GM23338 (cell line): ENCODE data around the gene ATPAF1. TPM values are rescaled to one million over a fixed set of nuclear protein-coding genes. Genes with fewer than 3 reads are reported as not detected.

ENCODE experiments used
- ATAC-seq: fragments of 200-7000 bp; cut with Tn5 transposase; 3 replicates; pipeline ENCODE4 v1.9.1; 2020
- DNase-seq: peaks from one replicate; pipeline ENCODE4 v3.0.0-alpha.2; 2015; ENCODE audit warnings: low spot score
- H2AFZ ChIP-seq: fragments of 200-600 bp; sonication (generic); 2 replicates; pipeline ENCODE4 v1.8.0; 2016; ENCODE audit warnings: antibody characterized with exemption, mild to moderate bottlenecking, moderate library complexity
- H3F3A ChIP-seq: fragments of 200-600 bp; sonication (generic); replicated peaks from 2 replicates; pipeline ENCODE4 v1.8.0; 2017; ENCODE audit warnings: antibody characterized with exemption, mixed run types, low read depth
- H3K27ac ChIP-seq: fragments of 200-600 bp; sonication (generic); 2 replicates; pipeline ENCODE4 v1.6.1; 2016; ENCODE audit warnings: low read depth
- H3K27me3 ChIP-seq: fragments of 200-600 bp; sonication (generic); 2 replicates; pipeline ENCODE4 v1.8.0; 2016; ENCODE audit warnings: mild to moderate bottlenecking, mixed run types, moderate library complexity; ENCODE audit not compliant: insufficient read depth
- H3K36me3 ChIP-seq: fragments of 200-600 bp; sonication (generic); 2 replicates; pipeline ENCODE4 v1.8.0; 2016; ENCODE audit warnings: mild to moderate bottlenecking; ENCODE audit not compliant: insufficient read depth
- H3K4me1 ChIP-seq: fragments of 200-600 bp; sonication (generic); 2 replicates; pipeline ENCODE4 v1.8.0; 2016; ENCODE audit warnings: mild to moderate bottlenecking, moderate library complexity; ENCODE audit not compliant: insufficient read depth
- H3K4me2 ChIP-seq: fragments of 200-600 bp; sonication (generic); 2 replicates; pipeline ENCODE4 v1.7.1; 2017; ENCODE audit warnings: mixed run types
- H3K4me3 ChIP-seq: fragments of 200-600 bp; sonication (generic); 2 replicates; pipeline ENCODE4 v1.6.1; 2016; ENCODE audit warnings: mixed run types
- H3K79me2 ChIP-seq: fragments of 200-600 bp; sonication (generic); replicated peaks from 2 replicates; pipeline ENCODE4 v1.8.0; 2017; ENCODE audit warnings: mild to moderate bottlenecking; ENCODE audit not compliant: insufficient read depth
- H3K9me2 ChIP-seq: fragments of 200-600 bp; sonication (generic); 2 replicates; pipeline ENCODE4 v1.8.0; 2017; ENCODE audit not compliant: insufficient read depth
- H4K20me1 ChIP-seq: fragments of 200-600 bp; sonication (generic); replicated peaks from 2 replicates; pipeline ENCODE4 v1.8.0; 2017; ENCODE audit warnings: mild to moderate bottlenecking; ENCODE audit not compliant: insufficient read depth
- H3K27ac Mint-ChIP-seq: 2 replicates; pipeline ENCODE4 v1.8.0; 2020; ENCODE audit warnings: inconsistent platforms, mild to moderate bottlenecking, moderate library complexity, mixed read lengths
- H3K27me3 Mint-ChIP-seq: 3 replicates; pipeline ENCODE4 v1.8.0; 2022; ENCODE audit warnings: low read depth, mild to moderate bottlenecking, moderate library complexity, mixed read lengths, inconsistent platforms; ENCODE audit not compliant: insufficient read depth, poor library complexity
- H3K36me3 Mint-ChIP-seq: 3 replicates; pipeline ENCODE4 v1.8.0; 2021; ENCODE audit warnings: low read depth, mild to moderate bottlenecking, inconsistent platforms, moderate library complexity, mixed read lengths
- H3K4me1 Mint-ChIP-seq: 3 replicates; pipeline ENCODE4 v1.8.0; 2020; ENCODE audit warnings: mild to moderate bottlenecking, inconsistent platforms, mixed read lengths
- H3K4me3 Mint-ChIP-seq: 3 replicates; pipeline ENCODE4 v1.8.0; 2021; ENCODE audit warnings: moderate library complexity, mild to moderate bottlenecking, inconsistent platforms, mixed read lengths
- H3K9me3 Mint-ChIP-seq: 3 replicates; pipeline ENCODE4 v1.8.0; 2020; ENCODE audit warnings: moderate library complexity, mild to moderate bottlenecking, inconsistent platforms, mixed read lengths
- CREB1 ChIP-seq: fragments of 250-450 bp; sonication (Bioruptor Pico); IDR thresholded peaks from 2 replicates; pipeline ENCODE4 v1.5.0; 2020; ENCODE audit warnings: low read depth, mild to moderate bottlenecking, moderate library complexity
- EZH2 ChIP-seq: fragments of 200-600 bp; sonication (generic); IDR thresholded peaks from one replicate; pipeline ENCODE4 v1.8.0; 2017; ENCODE audit warnings: antibody characterized with exemption, mild to moderate bottlenecking, low read depth; ENCODE audit not compliant: unreplicated experiment
- EZH2phosphoT487 ChIP-seq: fragments of 200-600 bp; sonication (generic); IDR thresholded peaks from one replicate; pipeline ENCODE4 v1.8.1; 2018; ENCODE audit warnings: antibody characterized with exemption; ENCODE audit not compliant: unreplicated experiment
- JUNB ChIP-seq: IDR thresholded peaks from one replicate; pipeline ENCODE4 v1.6.1; 2016; ENCODE audit warnings: antibody characterized with exemption; ENCODE audit not compliant: unreplicated experiment
- NANOG ChIP-seq: IDR thresholded peaks from 2 replicates; pipeline ENCODE4 v1.6.1; 2016; ENCODE audit warnings: antibody characterized with exemption, borderline replicate concordance
- POLR2AphosphoS5 ChIP-seq: IDR thresholded peaks from 2 replicates; pipeline ENCODE4 v1.6.1; 2016; ENCODE audit warnings: antibody characterized with exemption, low read depth
- STAT1 ChIP-seq: IDR thresholded peaks from one replicate; pipeline ENCODE4 v1.6.1; 2016; ENCODE audit warnings: antibody characterized with exemption; ENCODE audit not compliant: unreplicated experiment
- ZNF114 ChIP-seq: fragments of 250-450 bp; sonication (Bioruptor Pico); IDR thresholded peaks from 2 replicates; pipeline ENCODE4 v1.5.0; 2020; ENCODE audit warnings: mild to moderate bottlenecking, moderate library complexity
- ZNF331 ChIP-seq: fragments of 250-450 bp; sonication (Bioruptor Pico); IDR thresholded peaks from 2 replicates; pipeline ENCODE4 v1.5.0; 2020; ENCODE audit warnings: low read depth, mild to moderate bottlenecking, moderate library complexity
- polyA plus RNA-seq: library from polyadenylated mRNA; unstranded; fragments of >200 nt; fragmentation: Nextera tagmentation; extraction: Ambion mirVana; gene quantifications from 2 replicates; pipeline ENCODE4 v1.2.1, GENCODE V29; 2016
- total RNA-seq: library from RNA; depleted of rRNA; stranded (reverse); fragments of >200 nt; shearing (Covaris generic); gene quantifications from 2 replicates; pipeline ENCODE4 v1.2.3, GENCODE V29; 2014
- TF ChIP-seq, protein P1 (sequence below): IDR thresholded peaks from one replicate; pipeline ENCODE4 v1.6.1; 2018; ENCODE audit warnings: antibody characterized with exemption; ENCODE audit not compliant: unreplicated experiment
- TF ChIP-seq, protein P2 (sequence below): fragments of 250-450 bp; sonication (Bioruptor Pico); IDR thresholded peaks from 2 replicates; pipeline ENCODE4 v1.5.0; 2020; ENCODE audit warnings: mild to moderate bottlenecking, moderate library complexity
- TF ChIP-seq, protein P3 (sequence below): IDR thresholded peaks from 2 replicates; pipeline ENCODE4 v1.6.1; 2016; ENCODE audit warnings: antibody characterized with exemption
- TF ChIP-seq, protein P4 (sequence below), 2 experiments: fragments of 200-600 bp in 1 of 2; sonication (generic) in 1 of 2; conservative IDR thresholded peaks; 2 replicates each; pipeline versions ENCODE4 v1.5.1 to v1.6.1; 2016 to 2017; ENCODE audit warnings: antibody characterized with exemption in 2 of 2, low read depth in 2 of 2, mild to moderate bottlenecking in 2 of 2, moderate library complexity in 1 of 2

ATPAF1 gene
- total and polyA plus RNA-seq, 2 experiments from 2014 or later, result 41.2 to 67.6 TPM

DNA sequence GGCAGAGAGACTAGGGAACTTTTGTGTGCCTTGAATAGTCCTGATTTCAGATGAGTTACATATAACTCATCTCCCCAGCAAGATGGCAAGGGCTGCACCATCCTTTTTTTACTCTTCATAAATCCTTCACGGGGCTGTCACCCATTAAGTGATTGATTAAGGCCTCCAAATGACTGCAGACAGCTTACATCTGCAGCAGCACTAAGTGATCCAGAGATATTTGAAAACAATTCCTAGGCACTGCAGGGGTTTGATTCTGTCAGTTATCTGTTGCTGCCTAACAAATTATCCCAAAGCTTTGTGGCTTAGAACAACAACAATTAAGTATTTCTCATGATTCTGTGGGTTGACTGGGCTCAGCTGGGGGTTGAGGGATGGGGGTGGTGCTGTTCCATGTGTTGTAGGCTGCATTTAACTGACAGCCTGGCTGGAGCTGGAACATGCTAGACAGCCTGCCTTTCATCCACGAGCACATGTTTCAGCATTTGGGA is 22.8 kb upstream of the ATPAF1 start (continued):
- TF ChIP-seq POLR2AphosphoS5, result no peak
- TF ChIP-seq, protein P1, sequence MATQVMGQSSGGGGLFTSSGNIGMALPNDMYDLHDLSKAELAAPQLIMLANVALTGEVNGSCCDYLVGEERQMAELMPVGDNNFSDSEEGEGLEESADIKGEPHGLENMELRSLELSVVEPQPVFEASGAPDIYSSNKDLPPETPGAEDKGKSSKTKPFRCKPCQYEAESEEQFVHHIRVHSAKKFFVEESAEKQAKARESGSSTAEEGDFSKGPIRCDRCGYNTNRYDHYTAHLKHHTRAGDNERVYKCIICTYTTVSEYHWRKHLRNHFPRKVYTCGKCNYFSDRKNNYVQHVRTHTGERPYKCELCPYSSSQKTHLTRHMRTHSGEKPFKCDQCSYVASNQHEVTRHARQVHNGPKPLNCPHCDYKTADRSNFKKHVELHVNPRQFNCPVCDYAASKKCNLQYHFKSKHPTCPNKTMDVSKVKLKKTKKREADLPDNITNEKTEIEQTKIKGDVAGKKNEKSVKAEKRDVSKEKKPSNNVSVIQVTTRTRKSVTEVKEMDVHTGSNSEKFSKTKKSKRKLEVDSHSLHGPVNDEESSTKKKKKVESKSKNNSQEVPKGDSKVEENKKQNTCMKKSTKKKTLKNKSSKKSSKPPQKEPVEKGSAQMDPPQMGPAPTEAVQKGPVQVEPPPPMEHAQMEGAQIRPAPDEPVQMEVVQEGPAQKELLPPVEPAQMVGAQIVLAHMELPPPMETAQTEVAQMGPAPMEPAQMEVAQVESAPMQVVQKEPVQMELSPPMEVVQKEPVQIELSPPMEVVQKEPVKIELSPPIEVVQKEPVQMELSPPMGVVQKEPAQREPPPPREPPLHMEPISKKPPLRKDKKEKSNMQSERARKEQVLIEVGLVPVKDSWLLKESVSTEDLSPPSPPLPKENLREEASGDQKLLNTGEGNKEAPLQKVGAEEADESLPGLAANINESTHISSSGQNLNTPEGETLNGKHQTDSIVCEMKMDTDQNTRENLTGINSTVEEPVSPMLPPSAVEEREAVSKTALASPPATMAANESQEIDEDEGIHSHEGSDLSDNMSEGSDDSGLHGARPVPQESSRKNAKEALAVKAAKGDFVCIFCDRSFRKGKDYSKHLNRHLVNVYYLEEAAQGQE, result no peak

DNA sequence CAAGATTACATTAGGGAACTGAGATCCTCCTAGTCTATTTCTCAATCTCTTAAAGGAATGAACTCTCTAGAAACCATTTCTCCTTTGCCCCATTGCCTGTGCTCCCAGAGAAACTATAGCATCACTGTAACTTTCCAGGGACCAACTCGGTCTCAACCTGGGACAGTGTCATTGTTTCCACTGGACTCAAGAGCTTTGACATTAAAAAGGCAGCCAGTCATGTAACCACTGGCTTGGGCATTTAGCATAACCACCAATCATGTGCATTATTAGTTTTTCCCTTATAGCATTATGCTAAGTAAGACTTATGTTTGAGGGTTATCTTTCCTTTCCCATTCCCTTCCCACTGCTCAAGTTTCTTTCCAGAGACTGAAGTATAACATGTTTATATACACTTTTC is 21.7 kb upstream of the ATPAF1 start:
- no peak overlapping the region for H3K27ac ChIP-seq
- Mint-ChIP-seq H3K4me1 (no peaks in the 10 kb centered on the region; the same call in 1 of the 3 replicates), H3K9me3 (no peaks in the 10 kb centered on the region), H3K27me3 (peaks cover 2% of the 10 kb centered on the region), H3K4me3 (no peak overlapping the region), H3K27ac (no peak overlapping the region), H3K36me3 (peaks cover 58% of the 10 kb centered on the region)
- no peaks in the 10 kb centered on the region for H3K4me1 ChIP-seq
- ATAC-seq (no peak), DNase-seq (no peak)
- no peaks in the 10 kb centered on the region for H3K9me2 ChIP-seq
- H3F3A ChIP-seq, result no peaks in the 10 kb centered on the region
- H3K36me3 ChIP-seq, result peaks cover 41% of the 10 kb centered on the region
- no peak overlapping the region for H2AFZ ChIP-seq
- H3K79me2 ChIP-seq, result no peaks in the 10 kb centered on the region
- H4K20me1 ChIP-seq, result peaks cover 7% of the 10 kb centered on the region
- no peak overlapping the region for H3K4me3 ChIP-seq
- H3K27me3 ChIP-seq, result no peaks in the 10 kb centered on the region
- no peak overlapping the region for H3K4me2 ChIP-seq
- TF ChIP-seq ZNF331 (CRISPR knock-in tag), result no peak
- TF ChIP-seq POLR2AphosphoS5, result no peak
- no peak for TF ChIP-seq JUNB
- TF ChIP-seq EZH2, result no peak
- TF ChIP-seq EZH2phosphoT487, result no peak
- TF ChIP-seq ZNF114, result no peak
- TF ChIP-seq CREB1 (CRISPR knock-in tag), result no peak
- TF ChIP-seq, protein P2, sequence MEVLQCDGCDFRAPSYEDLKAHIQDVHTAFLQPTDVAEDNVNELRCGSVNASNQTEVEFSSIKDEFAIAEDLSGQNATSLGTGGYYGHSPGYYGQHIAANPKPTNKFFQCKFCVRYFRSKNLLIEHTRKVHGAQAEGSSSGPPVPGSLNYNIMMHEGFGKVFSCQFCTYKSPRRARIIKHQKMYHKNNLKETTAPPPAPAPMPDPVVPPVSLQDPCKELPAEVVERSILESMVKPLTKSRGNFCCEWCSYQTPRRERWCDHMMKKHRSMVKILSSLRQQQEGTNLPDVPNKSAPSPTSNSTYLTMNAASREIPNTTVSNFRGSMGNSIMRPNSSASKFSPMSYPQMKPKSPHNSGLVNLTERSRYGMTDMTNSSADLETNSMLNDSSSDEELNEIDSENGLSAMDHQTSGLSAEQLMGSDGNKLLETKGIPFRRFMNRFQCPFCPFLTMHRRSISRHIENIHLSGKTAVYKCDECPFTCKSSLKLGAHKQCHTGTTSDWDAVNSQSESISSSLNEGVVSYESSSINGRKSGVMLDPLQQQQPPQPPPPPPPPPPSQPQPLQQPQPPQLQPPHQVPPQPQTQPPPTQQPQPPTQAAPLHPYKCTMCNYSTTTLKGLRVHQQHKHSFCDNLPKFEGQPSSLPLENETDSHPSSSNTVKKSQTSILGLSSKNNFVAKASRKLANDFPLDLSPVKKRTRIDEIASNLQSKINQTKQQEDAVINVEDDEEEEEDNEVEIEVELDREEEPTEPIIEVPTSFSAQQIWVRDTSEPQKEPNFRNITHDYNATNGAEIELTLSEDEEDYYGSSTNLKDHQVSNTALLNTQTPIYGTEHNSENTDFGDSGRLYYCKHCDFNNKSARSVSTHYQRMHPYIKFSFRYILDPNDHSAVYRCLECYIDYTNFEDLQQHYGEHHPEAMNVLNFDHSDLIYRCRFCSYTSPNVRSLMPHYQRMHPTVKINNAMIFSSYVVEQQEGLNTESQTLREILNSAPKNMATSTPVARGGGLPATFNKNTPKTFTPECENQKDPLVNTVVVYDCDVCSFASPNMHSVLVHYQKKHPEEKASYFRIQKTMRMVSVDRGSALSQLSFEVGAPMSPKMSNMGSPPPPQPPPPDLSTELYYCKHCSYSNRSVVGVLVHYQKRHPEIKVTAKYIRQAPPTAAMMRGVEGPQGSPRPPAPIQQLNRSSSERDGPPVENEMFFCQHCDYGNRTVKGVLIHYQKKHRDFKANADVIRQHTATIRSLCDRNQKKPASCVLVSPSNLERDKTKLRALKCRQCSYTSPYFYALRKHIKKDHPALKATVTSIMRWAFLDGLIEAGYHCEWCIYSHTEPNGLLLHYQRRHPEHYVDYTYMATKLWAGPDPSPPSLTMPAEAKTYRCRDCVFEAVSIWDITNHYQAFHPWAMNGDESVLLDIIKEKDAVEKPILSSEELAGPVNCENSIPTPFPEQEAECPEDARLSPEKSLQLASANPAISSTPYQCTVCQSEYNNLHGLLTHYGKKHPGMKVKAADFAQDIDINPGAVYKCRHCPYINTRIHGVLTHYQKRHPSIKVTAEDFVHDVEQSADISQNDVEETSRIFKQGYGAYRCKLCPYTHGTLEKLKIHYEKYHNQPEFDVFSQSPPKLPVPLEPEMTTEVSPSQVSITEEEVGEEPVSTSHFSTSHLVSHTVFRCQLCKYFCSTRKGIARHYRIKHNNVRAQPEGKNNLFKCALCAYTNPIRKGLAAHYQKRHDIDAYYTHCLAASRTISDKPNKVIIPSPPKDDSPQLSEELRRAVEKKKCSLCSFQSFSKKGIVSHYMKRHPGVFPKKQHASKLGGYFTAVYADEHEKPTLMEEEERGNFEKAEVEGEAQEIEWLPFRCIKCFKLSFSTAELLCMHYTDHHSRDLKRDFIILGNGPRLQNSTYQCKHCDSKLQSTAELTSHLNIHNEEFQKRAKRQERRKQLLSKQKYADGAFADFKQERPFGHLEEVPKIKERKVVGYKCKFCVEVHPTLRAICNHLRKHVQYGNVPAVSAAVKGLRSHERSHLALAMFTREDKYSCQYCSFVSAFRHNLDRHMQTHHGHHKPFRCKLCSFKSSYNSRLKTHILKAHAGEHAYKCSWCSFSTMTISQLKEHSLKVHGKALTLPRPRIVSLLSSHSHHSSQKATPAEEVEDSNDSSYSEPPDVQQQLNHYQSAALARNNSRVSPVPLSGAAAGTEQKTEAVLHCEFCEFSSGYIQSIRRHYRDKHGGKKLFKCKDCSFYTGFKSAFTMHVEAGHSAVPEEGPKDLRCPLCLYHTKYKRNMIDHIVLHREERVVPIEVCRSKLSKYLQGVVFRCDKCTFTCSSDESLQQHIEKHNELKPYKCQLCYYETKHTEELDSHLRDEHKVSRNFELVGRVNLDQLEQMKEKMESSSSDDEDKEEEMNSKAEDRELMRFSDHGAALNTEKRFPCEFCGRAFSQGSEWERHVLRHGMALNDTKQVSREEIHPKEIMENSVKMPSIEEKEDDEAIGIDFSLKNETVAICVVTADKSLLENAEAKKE, result no peak
- TF ChIP-seq, protein P3, sequence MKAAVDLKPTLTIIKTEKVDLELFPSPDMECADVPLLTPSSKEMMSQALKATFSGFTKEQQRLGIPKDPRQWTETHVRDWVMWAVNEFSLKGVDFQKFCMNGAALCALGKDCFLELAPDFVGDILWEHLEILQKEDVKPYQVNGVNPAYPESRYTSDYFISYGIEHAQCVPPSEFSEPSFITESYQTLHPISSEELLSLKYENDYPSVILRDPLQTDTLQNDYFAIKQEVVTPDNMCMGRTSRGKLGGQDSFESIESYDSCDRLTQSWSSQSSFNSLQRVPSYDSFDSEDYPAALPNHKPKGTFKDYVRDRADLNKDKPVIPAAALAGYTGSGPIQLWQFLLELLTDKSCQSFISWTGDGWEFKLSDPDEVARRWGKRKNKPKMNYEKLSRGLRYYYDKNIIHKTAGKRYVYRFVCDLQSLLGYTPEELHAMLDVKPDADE, result no peak
- TF ChIP-seq, protein P4, sequence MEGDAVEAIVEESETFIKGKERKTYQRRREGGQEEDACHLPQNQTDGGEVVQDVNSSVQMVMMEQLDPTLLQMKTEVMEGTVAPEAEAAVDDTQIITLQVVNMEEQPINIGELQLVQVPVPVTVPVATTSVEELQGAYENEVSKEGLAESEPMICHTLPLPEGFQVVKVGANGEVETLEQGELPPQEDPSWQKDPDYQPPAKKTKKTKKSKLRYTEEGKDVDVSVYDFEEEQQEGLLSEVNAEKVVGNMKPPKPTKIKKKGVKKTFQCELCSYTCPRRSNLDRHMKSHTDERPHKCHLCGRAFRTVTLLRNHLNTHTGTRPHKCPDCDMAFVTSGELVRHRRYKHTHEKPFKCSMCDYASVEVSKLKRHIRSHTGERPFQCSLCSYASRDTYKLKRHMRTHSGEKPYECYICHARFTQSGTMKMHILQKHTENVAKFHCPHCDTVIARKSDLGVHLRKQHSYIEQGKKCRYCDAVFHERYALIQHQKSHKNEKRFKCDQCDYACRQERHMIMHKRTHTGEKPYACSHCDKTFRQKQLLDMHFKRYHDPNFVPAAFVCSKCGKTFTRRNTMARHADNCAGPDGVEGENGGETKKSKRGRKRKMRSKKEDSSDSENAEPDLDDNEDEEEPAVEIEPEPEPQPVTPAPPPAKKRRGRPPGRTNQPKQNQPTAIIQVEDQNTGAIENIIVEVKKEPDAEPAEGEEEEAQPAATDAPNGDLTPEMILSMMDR (conservative IDR thresholded peaks at IDR 0.05; ENCODE audit: low read depth in 2 of 2), result no peak
- TF ChIP-seq STAT1, result no peak
- TF ChIP-seq NANOG, result no peak
